Hepatocyte (in vitro differentiated cells): ENCODE measurements around the gene LSM5.

ENCODE experiments used
- CTCF ChIP-seq: fragments of 200-600 bp; sonication (generic); IDR thresholded peaks from 2 replicates; pipeline ENCODE4 v1.5.1; 2016; ENCODE audit warnings: antibody characterized with exemption, mild to moderate bottlenecking; ENCODE audit not compliant: poor library complexity
- EZH2 ChIP-seq: fragments of 200-600 bp; sonication (generic); IDR thresholded peaks from 2 replicates; pipeline ENCODE4 v1.6.1; 2016; ENCODE audit warnings: antibody characterized with exemption, mild to moderate bottlenecking, borderline replicate concordance
- EZH2phosphoT487 ChIP-seq: fragments of 200-600 bp; sonication (generic); IDR thresholded peaks from one replicate; pipeline ENCODE4 v1.6.1; 2018; ENCODE audit warnings: antibody characterized with exemption, mild to moderate bottlenecking, low read depth, moderate library complexity; ENCODE audit not compliant: unreplicated experiment, severe bottlenecking

- TF ChIP-seq CTCF (no peak), EZH2 (no peak), EZH2phosphoT487 (no peak)
Observed at GRCh38 chr7:32507414-32507813, 17.2 kb upstream of the LSM5 start.
